Measurements from ENCODE around the gene SBK1.
A peak's percentile ranks its signal among the peaks of the same experiment; 100 is the strongest.
"Not testable (repeated sequence)": the region's sequence is repeated elsewhere in the genome, so short reads cannot be mapped to it uniquely, and the experiment has no call there.

The SBK1 gene

GRCh38 chr16:28309811-28310311, 17.5 kb downstream of the SBK1 start:
- no peak for DNase-seq

GRCh38 chr16:28310796-28311195, 18.5 kb downstream of the SBK1 start:
- DNase-seq = no peak

- DNase-seq = no peak
Measured at GRCh38 chr16:28311413-28311812, 19.1 kb downstream of the SBK1 start.

DNA sequence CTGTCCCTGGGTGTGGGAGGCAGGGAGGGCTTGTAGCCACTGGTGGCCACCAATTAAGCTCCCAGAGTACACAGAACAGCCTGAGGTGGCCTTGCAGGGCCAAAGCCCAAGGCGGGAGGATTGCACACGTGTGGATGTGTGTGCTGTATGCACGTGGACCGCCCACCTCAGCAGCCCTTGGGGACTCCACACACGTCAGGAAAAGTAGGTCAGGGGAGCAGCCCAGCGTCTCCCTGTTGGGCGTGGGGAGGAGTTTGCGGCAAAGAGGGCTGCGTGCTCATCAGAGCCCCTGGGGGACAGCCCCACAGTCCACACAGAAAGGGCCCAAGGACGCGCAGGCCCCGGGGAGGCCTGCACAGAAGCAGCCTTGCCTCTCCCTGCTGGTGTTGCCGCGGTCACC, 19.6 kb downstream of the SBK1 start:
- no peak for DNase-seq

GRCh38 chr16:28312327-28312726, 20.0 kb downstream of the SBK1 start:
- DNase-seq = no peak

DNA sequence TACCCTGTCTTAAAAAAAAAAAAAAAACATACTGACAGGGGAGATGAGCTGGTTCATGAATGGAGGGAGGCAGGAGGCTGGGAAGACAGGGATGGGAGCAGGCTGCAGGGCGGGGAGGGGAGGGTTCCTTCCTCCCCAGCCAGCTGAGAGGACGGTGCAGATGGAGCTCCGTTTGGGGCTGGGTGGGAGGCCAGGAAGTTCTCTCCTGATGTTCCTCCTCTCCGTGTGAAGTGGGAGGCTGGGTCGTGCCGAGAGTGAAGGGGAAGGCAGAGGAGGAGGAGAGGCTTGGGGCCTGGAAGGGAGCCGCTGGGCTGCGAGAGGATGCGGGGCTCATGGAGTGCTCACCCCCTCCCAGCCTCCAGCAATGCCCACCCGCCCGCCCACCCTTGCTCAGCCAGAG, 21.3 kb downstream of the SBK1 start:
- DNase-seq = no peak

DNA sequence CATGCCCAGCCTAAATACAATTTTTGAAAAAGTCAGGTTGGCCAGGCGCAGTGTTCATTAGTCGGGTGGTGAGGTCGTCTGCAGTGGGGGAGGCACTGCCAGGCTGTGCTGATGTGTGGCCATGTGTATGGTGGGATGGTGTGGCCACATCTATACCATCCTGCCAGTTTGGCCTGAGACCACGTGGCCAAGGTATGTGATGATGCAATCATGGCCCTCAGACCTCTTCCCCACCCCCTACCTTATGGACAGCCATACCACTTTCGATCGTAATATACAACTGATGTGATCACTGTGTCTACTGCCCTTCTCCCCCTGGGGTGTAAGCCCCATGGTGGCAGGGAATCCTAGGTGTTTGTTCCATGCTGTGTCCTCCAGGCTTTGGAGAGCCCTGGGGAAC, 23.7 kb downstream of the SBK1 start:
- no peak for DNase-seq

DNA sequence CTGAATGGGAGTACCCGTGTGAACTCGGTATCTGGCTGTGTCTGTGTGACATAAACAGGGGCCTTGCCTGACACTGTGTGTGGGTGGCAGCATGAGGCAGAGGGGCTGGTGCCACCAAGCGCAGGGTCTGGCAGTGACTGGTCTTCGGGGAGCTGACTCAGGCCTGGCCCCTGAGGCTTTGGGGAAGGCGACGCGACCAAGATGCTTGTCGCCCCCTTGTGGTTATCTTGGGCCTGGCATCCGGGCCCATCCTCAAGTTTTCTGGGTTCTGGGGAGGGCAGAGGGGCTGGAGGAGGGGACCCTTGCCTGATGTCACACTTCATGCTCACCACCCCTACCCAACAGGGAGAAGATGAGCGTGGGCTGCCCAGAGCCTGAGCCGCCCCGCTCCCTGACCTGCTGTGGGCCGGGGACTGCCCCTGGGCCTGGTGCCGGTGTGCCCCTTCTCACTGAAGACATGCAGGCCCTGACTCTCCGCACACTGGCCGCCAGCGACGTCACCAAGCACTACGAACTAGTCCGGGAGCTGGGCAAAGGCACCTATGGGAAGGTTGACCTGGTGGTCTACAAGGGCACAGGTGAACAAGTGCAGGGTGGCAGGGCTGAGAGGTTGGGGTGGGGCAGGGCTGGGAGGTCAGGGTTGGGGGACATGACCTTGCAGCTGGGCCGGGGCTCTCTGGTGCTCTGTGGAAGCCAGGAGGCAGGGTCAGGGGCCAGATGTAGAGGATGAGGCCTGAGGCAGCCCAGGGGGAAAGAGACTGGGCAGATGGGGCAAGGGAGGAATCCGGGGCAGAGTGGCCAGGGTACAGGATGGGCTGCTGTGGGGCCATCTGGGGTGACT, 24.9 kb downstream of the SBK1 start:
- peak; percentile 28 for DNase-seq

DNA sequence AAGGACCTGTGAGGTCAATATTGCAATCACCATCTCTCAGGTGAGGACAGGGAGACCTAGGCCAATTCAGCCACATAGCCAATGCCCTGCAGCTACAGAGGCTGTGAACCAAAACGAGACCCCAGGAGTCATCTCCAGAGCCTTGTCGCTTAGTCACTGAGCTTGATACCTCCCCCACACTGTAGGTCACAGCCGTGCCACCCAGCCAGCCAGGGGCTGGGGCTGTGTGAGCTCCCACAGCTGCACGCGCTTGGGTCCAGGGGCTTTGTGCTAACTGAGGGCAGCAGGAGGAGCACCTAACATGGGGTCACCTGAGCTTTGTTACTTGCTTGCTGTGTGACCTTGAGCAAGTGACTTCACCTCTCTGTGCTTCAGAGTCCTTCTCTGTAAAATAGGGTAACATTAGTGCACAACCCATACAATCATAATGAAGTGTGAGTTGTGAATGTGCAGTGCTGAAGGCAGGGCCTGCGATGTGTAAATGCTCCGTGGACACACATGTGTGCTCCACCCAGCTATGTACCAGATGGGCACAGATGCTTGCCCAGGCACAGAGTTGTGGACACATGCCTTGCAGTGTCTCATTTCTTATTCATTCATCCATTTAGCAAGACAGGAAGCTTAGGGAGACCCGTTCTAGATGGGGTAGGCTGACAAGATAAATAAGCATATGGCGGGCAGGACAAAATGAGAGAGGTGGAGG, 25.9 kb downstream of the SBK1 start:
- DNase-seq = no peak

DNA sequence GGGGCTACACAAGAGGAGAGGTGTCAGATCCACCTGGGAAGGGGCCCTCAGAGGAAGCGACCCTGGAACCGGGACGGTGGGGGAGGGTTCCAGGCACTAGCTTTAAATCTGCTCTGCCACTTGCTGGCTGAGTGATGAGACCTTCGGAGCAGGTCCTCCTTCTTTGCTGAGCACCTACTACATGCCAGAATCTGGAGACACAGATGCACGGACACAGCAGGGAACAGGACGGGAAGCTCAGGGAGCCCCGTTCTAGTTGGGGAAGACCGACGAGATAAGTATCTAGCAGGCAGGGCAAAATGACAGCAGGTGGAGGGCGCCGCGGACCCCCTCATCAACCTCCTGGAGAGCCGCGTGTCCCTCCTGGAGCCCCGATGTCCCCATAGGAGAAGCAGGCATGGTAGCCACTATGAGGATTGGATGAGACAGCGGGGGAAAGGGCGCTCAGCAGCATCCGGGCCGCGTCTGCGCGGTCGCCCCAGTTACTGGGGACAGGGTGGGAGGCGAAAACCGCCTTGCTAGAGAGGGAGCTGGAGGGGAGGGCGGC, 27.2 kb downstream of the SBK1 start:
- DNase-seq = no peak

- DNase-seq = no peak
Measured at GRCh38 chr16:28320023-28320561, 27.8 kb downstream of the SBK1 start.

- DNase-seq = no peak
Measured at GRCh38 chr16:28320741-28321140, 28.4 kb downstream of the SBK1 start.

DNA sequence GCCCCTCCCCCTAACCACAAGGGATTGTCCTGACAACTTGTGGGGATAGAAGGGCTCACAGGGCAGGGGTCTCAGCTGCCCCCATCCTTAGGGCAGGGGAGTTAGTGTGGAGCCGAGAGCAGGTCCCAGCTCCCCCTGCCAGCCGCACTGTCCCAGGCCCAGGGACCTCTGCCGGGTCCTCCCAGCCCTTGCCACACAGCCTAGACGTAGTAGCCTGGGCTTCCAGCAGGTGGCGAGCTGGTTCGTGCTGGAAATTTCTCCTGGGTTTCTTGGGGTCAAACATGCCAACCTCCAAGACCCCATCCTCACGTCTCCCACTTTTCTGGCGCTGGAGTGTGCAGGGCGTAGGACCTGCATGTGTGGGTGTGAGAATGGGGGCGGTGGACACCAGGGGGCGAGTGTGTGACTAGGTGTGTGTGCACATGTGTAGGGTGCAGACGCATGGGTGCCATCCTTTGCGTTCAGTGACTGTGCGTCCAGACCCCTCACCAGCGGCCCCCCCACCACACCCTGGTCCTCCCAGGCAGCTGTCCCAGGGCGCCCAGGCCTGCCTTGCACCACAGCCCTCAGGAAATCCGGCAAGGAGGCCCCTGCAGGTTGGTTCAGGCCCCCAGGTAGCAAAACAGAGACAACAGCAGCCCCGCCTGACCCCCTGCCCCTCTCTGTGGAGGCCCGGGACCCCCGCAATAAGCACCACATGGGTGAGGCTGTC, 29.5 kb downstream of the SBK1 start:
- DNase-seq = peak; percentile 6

DNA sequence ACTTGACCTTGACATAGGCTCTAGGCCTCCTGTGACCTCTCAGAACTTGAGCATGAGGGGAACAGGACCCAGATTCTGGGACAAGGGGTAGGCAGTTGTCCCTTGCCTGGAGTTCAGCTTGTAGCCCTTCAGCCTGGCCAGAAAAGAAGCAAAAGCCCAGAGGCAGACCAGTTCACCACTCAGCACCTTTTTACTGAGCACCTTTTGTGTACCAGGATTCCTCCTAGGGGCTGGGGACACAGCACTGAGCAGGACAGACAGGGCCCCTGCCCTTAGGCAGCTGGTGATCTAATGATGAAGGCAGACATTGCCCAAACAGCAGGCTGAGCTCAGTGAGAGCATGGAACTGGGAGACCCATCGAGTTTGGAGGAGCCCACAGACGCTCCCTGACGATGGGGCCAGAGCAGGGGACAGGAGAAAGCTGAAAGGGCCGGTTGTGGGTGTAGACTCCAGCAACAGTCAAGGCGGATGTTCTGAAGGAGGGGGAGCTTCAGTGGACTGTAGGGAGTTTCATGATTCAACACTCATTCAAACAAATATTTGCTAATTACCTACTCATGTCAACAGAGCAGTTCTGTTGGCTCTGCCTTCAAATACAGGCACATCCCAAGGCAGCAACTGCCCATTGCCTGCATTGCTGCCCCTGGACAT, 32.0 kb downstream of the SBK1 start:
- DNase-seq = no peak

- DNase-seq = no peak
Measured at GRCh38 chr16:28324887-28325279, 32.6 kb downstream of the SBK1 start.

DNA sequence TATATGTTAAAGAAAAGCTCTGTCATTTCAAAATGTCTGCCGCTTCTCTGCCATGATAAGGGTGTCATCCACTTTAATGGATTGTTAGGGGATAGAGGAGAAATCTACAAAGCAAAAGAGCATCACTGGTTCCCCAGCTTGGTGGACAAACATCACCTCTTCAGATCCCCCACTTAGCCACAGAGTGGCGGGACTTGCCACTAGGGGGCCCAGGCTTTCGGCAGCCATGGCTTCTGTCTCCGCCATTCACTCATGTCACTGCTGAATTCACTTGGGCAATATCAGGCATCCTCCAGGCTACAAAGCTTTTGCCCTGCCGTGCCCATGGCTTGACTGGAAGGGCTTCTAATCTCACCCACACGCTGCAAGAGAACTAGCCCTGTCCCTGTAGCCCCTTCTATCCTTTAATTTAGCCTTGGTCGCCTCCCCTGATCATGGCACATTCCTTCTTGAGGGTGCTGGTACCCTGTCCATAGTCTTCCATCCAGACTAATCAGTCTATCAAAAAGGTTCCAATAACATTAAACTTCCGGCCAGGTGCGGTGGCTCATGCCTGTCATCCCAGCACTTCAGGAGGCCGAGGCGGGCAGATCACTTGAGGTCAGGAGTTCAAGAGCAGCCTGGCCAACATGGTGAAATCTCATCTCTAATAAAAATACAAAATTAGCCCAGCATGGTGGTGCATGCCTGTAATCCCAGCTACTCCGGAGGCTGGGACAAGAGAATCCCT, 34.7 kb downstream of the SBK1 start:
- peak; percentile 29 for DNase-seq

- DNase-seq = not testable (repeated sequence)
Measured at GRCh38 chr16:28330232-28330631, 37.9 kb downstream of the SBK1 start.

DNA sequence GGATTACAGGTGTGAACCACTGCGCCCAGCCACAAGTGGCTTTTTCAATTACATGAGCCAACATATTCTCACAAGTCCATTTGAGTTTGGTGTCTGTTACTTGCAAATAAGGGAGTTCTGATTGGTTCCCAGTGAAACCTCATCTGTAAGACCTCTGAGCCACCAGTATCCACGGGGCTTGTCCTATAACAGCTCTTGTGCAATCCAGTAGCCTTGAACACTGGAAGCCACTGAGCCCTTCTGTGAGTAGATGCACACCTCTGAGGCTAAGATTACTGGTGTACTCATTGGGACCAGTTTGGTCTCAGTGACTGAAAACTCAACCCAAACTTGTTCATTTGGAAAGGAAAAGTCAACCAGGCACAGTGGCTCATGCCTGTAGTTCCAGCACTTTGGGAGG, 38.7 kb downstream of the SBK1 start:
- not testable (repeated sequence) for DNase-seq

DNA sequence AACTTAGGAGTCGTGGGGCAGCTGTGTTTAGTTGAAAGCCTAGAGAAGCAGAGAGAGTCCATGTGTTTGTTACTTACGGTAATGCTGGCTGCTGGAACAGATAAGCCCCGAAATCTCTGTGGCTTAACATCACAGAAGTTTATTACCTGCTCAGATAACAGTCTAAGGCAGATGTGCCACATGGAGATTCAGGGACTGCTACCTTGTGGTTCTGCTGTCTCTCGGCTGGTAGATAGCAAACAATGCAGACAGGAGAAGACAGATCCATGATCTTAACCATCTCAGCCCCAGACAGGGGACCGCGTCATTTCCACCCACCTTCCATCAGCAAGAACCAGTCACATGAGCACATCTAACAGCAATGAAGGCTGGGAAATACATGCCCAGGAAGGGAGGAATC, 40.3 kb downstream of the SBK1 start:
- DNase-seq = not testable (repeated sequence)

GRCh38 chr16:28335678-28336077, 43.4 kb downstream of the SBK1 start:
- not testable (repeated sequence) for DNase-seq
